Measurements from ENCODE around the gene TSR3. TPM values are rescaled to one million over a fixed set of nuclear protein-coding genes. Genes with fewer than 3 reads are reported as not detected.

TSR3 gene
- total and polyA plus RNA-seq, 2 of the 13 experiments (the other 11 are each of a cell fraction or from before 2014, with no cell fraction given): 24.2 to 51.0 TPM

DNA sequence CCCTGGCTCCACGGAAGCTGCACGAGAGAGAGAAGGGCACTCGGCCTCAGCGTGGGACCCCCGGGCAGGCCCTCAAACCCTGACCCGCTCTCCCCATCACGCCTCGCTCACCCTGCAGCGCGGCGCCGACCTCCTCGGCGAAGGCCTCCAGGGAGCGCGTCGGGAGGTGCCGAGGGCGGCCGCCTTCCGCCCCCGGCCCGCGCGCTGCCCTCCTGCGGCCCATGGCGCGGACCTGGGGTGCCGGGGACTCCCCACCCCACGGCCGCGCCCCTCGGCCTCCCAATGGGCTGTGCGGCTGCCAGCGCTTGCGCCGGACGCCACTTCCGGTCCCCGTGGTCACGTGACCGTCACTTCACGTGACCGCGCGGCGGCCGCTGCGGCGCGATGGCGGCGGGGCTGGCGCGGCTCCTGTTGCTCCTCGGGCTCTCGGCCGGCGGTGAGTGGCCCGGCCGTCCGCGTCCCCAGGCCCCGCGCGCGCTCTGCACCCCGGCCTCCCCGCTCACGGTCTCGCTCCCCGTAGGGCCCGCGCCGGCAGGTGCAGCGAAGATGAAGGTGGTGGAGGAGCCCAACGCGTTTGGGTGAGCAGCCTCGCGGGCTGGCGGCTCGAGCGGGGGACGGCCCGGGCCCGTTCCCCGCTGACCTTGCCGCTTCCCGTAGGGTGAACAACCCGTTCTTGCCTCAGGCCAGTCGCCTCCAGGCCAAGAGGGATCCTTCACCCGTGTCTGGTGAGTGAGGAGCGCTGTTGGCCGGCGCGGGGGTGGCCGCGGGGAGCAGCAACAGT, at the start of gene TSR3, which contains the start of gene GNPTG (continued):
- TF ChIP-seq, protein P1, sequence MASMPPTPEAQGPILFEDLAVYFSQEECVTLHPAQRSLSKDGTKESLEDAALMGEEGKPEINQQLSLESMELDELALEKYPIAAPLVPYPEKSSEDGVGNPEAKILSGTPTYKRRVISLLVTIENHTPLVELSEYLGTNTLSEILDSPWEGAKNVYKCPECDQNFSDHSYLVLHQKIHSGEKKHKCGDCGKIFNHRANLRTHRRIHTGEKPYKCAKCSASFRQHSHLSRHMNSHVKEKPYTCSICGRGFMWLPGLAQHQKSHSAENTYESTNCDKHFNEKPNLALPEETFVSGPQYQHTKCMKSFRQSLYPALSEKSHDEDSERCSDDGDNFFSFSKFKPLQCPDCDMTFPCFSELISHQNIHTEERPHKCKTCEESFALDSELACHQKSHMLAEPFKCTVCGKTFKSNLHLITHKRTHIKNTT (CRISPR knock-in tag; IDR thresholded peaks at IDR 0.05): 0 out of 2 replicates have a peak, but pooled peaks have one; percentile 33
- TF ChIP-seq, protein P2, sequence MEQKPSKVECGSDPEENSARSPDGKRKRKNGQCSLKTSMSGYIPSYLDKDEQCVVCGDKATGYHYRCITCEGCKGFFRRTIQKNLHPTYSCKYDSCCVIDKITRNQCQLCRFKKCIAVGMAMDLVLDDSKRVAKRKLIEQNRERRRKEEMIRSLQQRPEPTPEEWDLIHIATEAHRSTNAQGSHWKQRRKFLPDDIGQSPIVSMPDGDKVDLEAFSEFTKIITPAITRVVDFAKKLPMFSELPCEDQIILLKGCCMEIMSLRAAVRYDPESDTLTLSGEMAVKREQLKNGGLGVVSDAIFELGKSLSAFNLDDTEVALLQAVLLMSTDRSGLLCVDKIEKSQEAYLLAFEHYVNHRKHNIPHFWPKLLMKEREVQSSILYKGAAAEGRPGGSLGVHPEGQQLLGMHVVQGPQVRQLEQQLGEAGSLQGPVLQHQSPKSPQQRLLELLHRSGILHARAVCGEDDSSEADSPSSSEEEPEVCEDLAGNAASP (CRISPR knock-in tag; IDR thresholded peaks at IDR 0.05; ENCODE audit: borderline replicate concordance): peak; percentile 40; the same call in 1 of the 2 replicates
- TF ChIP-seq ZNF333 (CRISPR knock-in tag; IDR thresholded peaks at IDR 0.05; ENCODE audit: borderline replicate concordance): no peak; the same call in 1 of the 2 replicates
- TF ChIP-seq, protein P3, sequence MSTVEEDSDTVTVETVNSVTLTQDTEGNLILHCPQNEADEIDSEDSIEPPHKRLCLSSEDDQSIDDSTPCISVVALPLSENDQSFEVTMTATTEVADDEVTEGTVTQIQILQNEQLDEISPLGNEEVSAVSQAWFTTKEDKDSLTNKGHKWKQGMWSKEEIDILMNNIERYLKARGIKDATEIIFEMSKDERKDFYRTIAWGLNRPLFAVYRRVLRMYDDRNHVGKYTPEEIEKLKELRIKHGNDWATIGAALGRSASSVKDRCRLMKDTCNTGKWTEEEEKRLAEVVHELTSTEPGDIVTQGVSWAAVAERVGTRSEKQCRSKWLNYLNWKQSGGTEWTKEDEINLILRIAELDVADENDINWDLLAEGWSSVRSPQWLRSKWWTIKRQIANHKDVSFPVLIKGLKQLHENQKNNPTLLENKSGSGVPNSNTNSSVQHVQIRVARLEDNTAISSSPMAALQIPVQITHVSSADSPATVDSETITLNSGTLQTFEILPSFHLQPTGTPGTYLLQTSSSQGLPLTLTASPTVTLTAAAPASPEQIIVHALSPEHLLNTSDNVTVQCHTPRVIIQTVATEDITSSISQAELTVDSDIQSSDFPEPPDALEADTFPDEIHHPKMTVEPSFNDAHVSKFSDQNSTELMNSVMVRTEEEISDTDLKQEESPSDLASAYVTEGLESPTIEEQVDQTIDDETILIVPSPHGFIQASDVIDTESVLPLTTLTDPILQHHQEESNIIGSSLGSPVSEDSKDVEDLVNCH (CRISPR knock-in tag; IDR thresholded peaks at IDR 0.05): no peak
- no peak for TF ChIP-seq SRSF9 (IDR thresholded peaks at IDR 0.05; ENCODE audit: borderline replicate concordance, insufficient read depth, low read depth, low read length, poor library complexity, severe bottlenecking)
- no peak; the same call in 1 of the 2 replicates for TF ChIP-seq ZFP90 (CRISPR knock-in tag; IDR thresholded peaks at IDR 0.05; ENCODE audit: borderline replicate concordance)
- TF ChIP-seq PHF5A (CRISPR knock-in tag; IDR thresholded peaks at IDR 0.05; ENCODE audit: low read depth, unreplicated experiment): no peak
- TF ChIP-seq, protein P4, sequence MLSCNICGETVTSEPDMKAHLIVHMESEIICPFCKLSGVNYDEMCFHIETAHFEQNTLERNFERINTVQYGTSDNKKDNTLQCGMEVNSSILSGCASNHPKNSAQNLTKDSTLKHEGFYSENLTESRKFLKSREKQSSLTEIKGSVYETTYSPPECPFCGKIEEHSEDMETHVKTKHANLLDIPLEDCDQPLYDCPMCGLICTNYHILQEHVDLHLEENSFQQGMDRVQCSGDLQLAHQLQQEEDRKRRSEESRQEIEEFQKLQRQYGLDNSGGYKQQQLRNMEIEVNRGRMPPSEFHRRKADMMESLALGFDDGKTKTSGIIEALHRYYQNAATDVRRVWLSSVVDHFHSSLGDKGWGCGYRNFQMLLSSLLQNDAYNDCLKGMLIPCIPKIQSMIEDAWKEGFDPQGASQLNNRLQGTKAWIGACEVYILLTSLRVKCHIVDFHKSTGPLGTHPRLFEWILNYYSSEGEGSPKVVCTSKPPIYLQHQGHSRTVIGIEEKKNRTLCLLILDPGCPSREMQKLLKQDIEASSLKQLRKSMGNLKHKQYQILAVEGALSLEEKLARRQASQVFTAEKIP (CRISPR knock-in tag; IDR thresholded peaks at IDR 0.05; ENCODE audit: borderline replicate concordance): no peak
- TF ChIP-seq RBAK (CRISPR knock-in tag; IDR thresholded peaks at IDR 0.05): no peak
- TF ChIP-seq RAD51 (IDR thresholded peaks at IDR 0.05; ENCODE audit: borderline replicate concordance): peak; percentile 94
- TF ChIP-seq, protein P5, sequence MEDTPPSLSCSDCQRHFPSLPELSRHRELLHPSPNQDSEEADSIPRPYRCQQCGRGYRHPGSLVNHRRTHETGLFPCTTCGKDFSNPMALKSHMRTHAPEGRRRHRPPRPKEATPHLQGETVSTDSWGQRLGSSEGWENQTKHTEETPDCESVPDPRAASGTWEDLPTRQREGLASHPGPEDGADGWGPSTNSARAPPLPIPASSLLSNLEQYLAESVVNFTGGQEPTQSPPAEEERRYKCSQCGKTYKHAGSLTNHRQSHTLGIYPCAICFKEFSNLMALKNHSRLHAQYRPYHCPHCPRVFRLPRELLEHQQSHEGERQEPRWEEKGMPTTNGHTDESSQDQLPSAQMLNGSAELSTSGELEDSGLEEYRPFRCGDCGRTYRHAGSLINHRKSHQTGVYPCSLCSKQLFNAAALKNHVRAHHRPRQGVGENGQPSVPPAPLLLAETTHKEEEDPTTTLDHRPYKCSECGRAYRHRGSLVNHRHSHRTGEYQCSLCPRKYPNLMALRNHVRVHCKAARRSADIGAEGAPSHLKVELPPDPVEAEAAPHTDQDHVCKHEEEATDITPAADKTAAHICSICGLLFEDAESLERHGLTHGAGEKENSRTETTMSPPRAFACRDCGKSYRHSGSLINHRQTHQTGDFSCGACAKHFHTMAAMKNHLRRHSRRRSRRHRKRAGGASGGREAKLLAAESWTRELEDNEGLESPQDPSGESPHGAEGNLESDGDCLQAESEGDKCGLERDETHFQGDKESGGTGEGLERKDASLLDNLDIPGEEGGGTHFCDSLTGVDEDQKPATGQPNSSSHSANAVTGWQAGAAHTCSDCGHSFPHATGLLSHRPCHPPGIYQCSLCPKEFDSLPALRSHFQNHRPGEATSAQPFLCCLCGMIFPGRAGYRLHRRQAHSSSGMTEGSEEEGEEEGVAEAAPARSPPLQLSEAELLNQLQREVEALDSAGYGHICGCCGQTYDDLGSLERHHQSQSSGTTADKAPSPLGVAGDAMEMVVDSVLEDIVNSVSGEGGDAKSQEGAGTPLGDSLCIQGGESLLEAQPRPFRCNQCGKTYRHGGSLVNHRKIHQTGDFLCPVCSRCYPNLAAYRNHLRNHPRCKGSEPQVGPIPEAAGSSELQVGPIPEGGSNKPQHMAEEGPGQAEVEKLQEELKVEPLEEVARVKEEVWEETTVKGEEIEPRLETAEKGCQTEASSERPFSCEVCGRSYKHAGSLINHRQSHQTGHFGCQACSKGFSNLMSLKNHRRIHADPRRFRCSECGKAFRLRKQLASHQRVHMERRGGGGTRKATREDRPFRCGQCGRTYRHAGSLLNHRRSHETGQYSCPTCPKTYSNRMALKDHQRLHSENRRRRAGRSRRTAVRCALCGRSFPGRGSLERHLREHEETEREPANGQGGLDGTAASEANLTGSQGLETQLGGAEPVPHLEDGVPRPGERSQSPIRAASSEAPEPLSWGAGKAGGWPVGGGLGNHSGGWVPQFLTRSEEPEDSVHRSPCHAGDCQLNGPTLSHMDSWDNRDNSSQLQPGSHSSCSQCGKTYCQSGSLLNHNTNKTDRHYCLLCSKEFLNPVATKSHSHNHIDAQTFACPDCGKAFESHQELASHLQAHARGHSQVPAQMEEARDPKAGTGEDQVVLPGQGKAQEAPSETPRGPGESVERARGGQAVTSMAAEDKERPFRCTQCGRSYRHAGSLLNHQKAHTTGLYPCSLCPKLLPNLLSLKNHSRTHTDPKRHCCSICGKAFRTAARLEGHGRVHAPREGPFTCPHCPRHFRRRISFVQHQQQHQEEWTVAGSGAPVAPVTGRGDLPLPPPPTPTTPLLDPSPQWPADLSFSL (CRISPR knock-in tag; IDR thresholded peaks at IDR 0.05): no peak
- TF ChIP-seq PPARG (CRISPR knock-in tag; conservative IDR thresholded peaks at IDR 0.05): no peak; the same call in 1 of the 2 replicates
